Endodermal cell (in vitro differentiated cells): Measurements from ENCODE around the gene C1orf56. TPM values are rescaled to one million over a fixed set of nuclear protein-coding genes. Genes with fewer than 3 reads are reported as not detected.

Experiments
- total RNA-seq, 2 donors: library from RNA; stranded (reverse); fragmentation: NEBNext Ultra II Directional in 1 of 2; extraction: Animal tissue kit (Norgen Biotek cat#: 25700) in 1 of 2; gene quantifications; 2 replicates in 1 of 2; 3 replicates in 1 of 2; pipeline ENCODE4 v1.2.1, GENCODE V29; 2021

Gene C1orf56
- total RNA-seq, 2 donors from 2014 or later: 4.7 to 6.6 TPM

Other genes starting within 250 kb of the C1orf56 start
- 1 to 10 TPM; 6.1 to 8.4 TPM for gene CTSK, start 239.5 kb upstream of the C1orf56 start, total RNA-seq
- gene ARNT, start 171.2 kb upstream of the C1orf56 start, total RNA-seq: 10 to 100 TPM; 39.6 to 44.6 TPM
- not detected for gene CTXND2, start 160.6 kb upstream of the C1orf56 start, total RNA-seq
- gene SETDB1, start 121.4 kb upstream of the C1orf56 start, total RNA-seq: 10 to 100 TPM; 68.6 to 73.5 TPM
- 100 to 1,000 TPM; 143 to 183 TPM for gene CERS2, start 72.9 kb upstream of the C1orf56 start, total RNA-seq
- not detected for gene ANXA9, start 65.5 kb upstream of the C1orf56 start, total RNA-seq
- gene MINDY1, start 40.8 kb upstream of the C1orf56 start, total RNA-seq: 10 to 100 TPM in 1 of 2 donors, 1 to 10 TPM in 1; 8.6 to 10.8 TPM
- gene PRUNE1, start 39.3 kb upstream of the C1orf56 start, total RNA-seq: 10 to 100 TPM; 23.8 to 29.3 TPM
- 1 to 10 TPM; 1.6 to 2.9 TPM for gene BNIPL, start 11.2 kb upstream of the C1orf56 start, total RNA-seq
- gene CDC42SE1, start 11.9 kb downstream of the C1orf56 start, total RNA-seq: 10 to 100 TPM; 69.8 to 74.5 TPM
- 10 to 100 TPM; 16.5 to 19.2 TPM for gene MLLT11, start 12.6 kb downstream of the C1orf56 start, total RNA-seq
- 1 to 10 TPM; 7.5 to 7.7 TPM for gene GABPB2, start 23.0 kb downstream of the C1orf56 start, total RNA-seq
- 10 to 100 TPM; 23.8 to 26.5 TPM for gene SEMA6C, start 98.9 kb downstream of the C1orf56 start, total RNA-seq
- not detected for gene TNFAIP8L2, start 108.9 kb downstream of the C1orf56 start, total RNA-seq
- gene LYSMD1, start 118.2 kb downstream of the C1orf56 start, total RNA-seq: 10 to 100 TPM in 1 of 2 donors, 1 to 10 TPM in 1; 9.1 to 13.0 TPM
- gene SCNM1, start 118.4 kb downstream of the C1orf56 start, total RNA-seq: 10 to 100 TPM; 41.1 to 44.8 TPM
- gene TMOD4, start 128.2 kb downstream of the C1orf56 start, total RNA-seq: 1 to 10 TPM; 1.0 to 1.9 TPM
- 100 to 1,000 TPM in 1 of 2 donors, 10 to 100 TPM in 1; 79.4 to 103 TPM for gene VPS72, start 142.4 kb downstream of the C1orf56 start, total RNA-seq
- 100 to 1,000 TPM; 102 to 144 TPM for gene PIP5K1A, start 150.8 kb downstream of the C1orf56 start, total RNA-seq
- 100 to 1,000 TPM; 188 to 205 TPM for gene PSMD4, start 207.0 kb downstream of the C1orf56 start, total RNA-seq
- gene ZNF687, start 234.5 kb downstream of the C1orf56 start, total RNA-seq: 10 to 100 TPM; 43.0 to 49.8 TPM